ENCODE results near the gene MTTP.

MTTP gene

DNA sequence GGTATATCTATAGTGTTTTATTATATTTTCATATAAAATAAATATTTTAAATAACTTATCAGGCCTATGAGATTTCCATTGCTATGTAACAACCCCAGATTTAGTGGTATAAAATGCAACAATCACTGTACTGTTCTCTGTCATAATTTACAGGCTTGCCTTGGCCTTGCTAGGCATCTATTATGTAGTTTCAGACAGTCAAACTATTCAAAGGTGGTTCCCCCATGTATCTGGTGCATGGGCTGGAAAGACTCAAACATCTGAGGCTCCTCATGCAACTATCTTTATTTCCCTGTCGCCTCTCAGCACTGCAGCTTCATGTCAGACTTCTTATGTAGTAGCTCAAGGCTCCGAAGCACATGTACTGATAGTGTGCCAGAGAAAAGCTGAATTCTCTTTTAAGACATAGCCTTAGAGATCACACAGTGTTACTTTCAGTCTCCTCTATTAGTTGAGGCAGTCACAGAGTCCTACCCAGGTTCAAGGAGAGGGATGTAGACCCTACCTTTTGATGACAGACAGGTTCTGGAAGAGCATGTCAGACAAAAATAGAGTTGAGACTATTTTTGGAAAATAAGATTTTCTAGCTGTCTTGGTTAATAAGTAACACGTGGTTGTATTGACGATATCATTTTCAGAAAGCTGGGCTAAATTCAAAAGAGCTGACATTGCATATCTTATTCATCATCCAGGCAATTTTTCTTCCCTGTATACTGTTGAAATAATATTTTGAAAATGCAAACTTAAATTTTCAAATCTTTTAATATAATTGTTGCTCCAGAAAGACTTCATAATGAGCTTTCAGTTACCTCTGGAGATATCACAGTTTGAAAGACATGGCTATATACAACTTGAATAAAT, 19.4 kb downstream of the MTTP start:
- DNase-seq: no peak

GRCh38 chr4:99594818-99595217, 20.2 kb downstream of the MTTP start:
- DNase-seq: no peak

- DNase-seq: no peak
These were observed 32.1 kb downstream of the MTTP start for GRCh38 chr4:99606716-99607115.

GRCh38 chr4:99608417-99608816, 33.8 kb downstream of the MTTP start:
- DNase-seq: no peak

GRCh38 chr4:99610605-99611175, 36.1 kb downstream of the MTTP start:
- no peak for DNase-seq

DNA sequence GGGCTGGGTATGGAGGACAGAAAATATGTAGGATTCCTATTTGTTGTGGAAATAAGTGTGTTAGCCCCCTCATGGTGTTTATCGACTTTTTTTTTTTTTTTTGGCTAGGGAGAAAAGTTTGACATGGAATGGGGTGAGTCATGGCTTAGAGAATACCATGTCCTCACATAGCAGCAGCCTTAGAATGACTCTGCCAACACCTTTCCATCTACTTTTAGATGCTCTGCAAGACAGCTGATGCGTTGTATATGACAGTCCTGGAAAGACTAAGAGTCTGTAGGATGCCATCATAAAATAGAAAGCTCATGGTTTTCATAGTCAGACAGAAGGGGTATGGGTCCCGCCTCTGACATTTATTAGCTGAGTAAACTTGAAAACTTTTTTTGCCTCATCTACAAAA, 37.7 kb downstream of the MTTP start:
- no peak for DNase-seq

GRCh38 chr4:99612704-99613103, 38.1 kb downstream of the MTTP start:
- no peak for DNase-seq

GRCh38 chr4:99614491-99614890, 39.9 kb downstream of the MTTP start:
- DNase-seq: no peak

DNA sequence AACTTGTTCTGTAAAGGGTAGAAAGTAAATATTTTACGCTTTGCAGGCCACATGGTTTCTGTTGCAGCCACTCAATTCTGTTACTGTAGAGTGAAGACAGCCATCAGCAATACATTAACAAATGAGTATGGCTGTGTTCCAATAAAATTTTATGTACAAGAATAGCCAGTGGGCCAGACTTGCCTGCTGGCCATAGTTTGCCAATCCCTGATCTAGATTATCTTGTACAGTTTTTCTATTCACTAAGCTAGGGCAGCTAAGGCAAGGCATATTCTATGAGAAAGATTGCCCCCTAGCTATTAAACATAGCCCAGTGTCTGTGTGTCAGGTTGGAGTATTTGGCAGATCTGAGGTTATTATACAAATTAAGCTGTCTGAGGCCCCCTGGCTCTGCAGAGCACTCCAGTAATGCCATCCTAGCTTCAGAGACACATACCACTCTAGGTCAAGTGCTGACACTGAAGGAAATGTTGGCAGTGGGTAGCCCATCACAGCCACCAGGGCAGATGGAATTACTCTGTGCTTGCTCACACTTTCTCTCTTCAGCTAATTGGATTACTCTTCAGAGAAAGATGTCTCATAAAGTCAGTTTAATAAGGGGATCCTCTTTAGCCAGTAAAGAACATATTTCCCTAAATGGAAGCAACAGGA, 40.7 kb downstream of the MTTP start:
- DNase-seq: no peak

- DNase-seq: no peak
These were observed 42.8 kb downstream of the MTTP start for GRCh38 chr4:99617374-99617773.

- DNase-seq: no peak
These were observed 47.7 kb downstream of the MTTP start for GRCh38 chr4:99622341-99622740.

- DNase-seq: no peak
These were observed 49.6 kb downstream of the MTTP start for GRCh38 chr4:99624141-99624719.

GRCh38 chr4:99625369-99625768, 50.7 kb downstream of the MTTP start:
- DNase-seq: no peak

DNA sequence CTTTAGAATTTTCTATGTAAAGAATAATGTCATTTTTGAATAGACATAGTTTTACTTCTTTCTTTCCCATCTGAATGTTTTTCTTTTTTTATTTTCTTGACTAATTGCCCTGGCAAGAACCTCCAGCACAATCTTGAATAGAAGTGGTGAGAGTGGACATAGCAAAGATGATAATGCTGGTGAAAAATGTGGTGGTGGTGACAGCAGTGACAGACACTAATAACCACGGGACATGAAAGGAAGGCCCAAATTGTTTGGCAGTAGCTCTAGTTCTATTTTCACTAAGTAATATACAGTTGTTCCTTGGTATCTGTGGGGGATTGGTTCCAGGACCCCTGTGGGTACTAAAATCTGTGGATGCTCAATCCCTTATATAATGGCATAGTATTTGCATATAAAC, 53.4 kb downstream of the MTTP start:
- no peak for DNase-seq

GRCh38 chr4:99629962-99630554, 55.4 kb downstream of the MTTP start:
- DNase-seq: no peak

DNA sequence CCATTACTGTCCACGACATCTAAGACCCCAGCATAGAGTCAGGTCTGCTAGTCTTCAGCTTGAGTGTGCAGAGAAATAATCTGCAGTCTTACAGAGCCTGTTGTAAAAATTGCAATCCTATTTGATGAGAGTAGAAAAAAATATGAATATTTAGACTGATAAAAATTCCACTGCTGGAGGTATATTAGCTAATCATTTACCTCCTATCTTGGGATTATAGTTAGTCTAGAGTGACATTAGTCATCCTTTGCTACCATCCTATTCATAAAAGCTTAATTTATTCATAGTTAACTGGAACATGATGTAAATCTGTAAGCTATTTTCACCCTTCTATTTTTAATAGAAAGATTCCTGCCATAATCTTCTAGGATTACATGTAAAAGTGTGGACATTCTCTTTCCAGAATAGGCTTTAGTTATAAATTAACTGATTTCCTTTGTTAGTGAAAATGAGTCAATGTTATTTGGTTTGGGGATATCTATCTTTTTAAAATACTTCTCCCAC, 56.3 kb downstream of the MTTP start:
- no peak for DNase-seq

- DNase-seq: no peak
These were observed 59.1 kb downstream of the MTTP start for GRCh38 chr4:99633772-99634171.

DNA sequence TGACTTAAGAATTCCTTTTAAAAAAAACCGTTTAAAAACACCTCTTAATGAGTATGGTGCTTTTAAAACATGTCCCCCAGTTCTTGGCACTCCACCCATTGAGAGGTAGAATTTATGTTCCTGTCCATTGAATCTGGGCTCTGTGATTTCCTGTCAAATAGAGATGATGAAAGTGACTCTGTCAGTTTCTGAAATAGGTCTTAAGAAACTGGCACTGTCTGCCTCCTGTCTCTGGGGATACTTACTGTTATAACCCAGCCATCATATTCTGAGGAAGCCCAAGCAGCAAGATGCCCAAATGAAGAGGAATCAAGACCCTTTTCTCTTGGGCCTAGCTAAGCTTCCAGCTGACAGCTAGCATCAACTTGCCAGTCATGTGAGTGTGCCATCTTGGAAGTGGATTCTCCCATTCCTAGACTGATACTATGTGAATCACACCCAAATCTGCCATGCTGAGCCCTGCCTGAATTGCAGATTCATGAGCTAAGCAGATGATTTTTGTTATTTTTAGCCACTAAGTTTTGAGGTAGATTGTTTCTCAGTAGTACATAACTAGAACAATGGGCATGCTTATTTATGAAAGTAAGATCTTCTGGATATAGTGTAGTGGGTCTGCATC, 60.2 kb downstream of the MTTP start:
- no peak for DNase-seq

- DNase-seq: no peak
These were observed 61.0 kb downstream of the MTTP start for GRCh38 chr4:99635601-99636000.

DNA sequence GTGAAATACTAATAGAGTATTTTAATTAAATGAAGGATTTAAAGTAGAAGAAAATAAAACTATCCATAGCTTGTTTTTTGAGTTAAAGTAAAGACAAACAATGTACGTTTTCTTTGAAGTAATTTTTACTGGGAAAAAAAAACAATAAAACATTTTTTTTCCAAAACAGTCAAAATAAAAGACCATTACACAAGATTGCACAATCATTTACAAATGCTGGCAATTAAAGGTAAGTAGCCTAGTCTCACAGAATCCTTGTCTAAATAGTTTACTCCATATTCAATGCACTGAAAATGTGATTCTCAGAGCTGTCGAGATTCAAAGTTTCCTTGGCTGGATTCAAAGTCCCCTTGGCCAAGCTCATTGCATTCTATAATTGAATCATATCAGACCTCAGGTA, 61.8 kb downstream of the MTTP start:
- no peak for DNase-seq

GRCh38 chr4:99637174-99637573, 62.5 kb downstream of the MTTP start:
- DNase-seq: no peak

DNA sequence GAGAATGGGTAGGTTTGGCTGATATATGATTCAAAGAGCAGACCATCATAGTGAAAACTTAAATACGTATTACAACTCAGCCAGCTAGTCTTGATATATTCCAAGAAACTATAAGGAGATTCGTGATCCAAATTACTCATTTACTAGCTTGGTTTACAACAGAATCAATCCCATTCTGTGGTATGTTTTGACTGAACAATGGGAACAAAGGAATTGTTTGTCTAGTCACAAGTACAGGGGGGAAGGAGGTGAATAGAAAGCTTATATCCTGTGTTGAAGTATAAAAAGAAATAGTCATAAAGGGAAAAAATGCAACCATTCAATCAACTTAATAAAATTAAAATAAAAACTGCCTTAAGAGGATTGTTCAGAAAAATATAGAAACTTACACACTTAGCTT, 66.1 kb downstream of the MTTP start:
- DNase-seq: no peak
